ENCODE measurements around the gene TF. TPM values are rescaled to one million over a fixed set of nuclear protein-coding genes. Genes with fewer than 3 reads are reported as not detected.

Gene TF
- total RNA-seq, 2 donors from 2014 or later = 1.6 to 2.2 TPM

DNA sequence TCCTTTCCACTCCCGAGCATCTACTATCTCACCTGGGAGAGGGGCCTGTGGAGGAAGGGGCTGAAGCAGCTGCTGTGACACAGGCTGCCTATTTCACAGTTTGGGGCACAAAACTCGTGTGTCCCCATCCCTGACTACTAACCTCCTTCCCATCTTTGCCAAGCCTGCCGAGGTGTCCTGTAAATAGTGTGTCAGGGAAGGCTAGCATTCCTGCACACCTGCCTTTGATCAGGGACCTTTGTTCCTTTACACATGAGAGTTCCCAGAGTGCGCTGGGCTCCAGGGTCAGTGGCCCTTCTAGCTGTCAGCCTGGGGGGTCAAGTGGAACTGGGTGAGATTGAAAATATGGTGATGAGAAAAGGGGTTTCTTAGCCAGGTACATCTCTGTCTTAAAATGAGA lies 13.0 kb upstream of the TF start:
- no peaks in the 10 kb centered on the region for H3K27me3 ChIP-seq (replicated peaks; ENCODE audit: insufficient read depth)
- no peak overlapping the region for H3K4me3 ChIP-seq
- ATAC-seq (ENCODE audit: insufficient number of reproducible peaks, low FRiP score, low read depth) (no peak), DNase-seq (ENCODE audit: low spot score) (no peak)
- TF ChIP-seq, protein P1, sequence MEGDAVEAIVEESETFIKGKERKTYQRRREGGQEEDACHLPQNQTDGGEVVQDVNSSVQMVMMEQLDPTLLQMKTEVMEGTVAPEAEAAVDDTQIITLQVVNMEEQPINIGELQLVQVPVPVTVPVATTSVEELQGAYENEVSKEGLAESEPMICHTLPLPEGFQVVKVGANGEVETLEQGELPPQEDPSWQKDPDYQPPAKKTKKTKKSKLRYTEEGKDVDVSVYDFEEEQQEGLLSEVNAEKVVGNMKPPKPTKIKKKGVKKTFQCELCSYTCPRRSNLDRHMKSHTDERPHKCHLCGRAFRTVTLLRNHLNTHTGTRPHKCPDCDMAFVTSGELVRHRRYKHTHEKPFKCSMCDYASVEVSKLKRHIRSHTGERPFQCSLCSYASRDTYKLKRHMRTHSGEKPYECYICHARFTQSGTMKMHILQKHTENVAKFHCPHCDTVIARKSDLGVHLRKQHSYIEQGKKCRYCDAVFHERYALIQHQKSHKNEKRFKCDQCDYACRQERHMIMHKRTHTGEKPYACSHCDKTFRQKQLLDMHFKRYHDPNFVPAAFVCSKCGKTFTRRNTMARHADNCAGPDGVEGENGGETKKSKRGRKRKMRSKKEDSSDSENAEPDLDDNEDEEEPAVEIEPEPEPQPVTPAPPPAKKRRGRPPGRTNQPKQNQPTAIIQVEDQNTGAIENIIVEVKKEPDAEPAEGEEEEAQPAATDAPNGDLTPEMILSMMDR (IDR thresholded peaks at IDR 0.05) = no peak
- H3K9me3 ChIP-seq = no peaks in the 10 kb centered on the region
- no peaks in the 10 kb centered on the region for H3K36me3 ChIP-seq
- H3K4me1 ChIP-seq (ENCODE audit: control insufficient read depth in 1 of 2, low read depth in 2 of 2) = no peaks in the 10 kb centered on the region
- H3K27ac ChIP-seq = no peak overlapping the region

DNA sequence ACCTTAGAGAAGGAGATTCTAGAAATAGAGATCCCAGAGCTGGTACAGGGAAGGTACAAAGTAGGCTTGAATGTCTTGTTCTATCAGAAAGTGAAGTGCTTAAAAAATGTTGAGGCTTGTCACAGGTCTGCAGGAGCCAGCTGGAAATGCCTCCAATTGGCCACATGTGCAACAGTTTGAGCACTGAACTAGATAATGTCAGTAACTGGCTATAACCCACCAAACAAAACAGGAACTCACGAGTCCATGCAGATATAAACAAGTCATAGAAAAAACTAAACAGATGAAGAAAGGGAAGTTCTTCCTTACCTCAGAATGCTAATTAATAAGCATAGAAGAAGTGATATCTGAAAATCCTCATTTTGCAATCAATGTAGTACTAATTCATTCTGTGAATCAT lies 11.9 kb upstream of the TF start:
- no peaks in the 10 kb centered on the region for H3K4me1 ChIP-seq (ENCODE audit: control insufficient read depth in 1 of 2, low read depth in 2 of 2)
- no peaks in the 10 kb centered on the region for H3K27me3 ChIP-seq (replicated peaks; ENCODE audit: insufficient read depth)
- DNase-seq (ENCODE audit: low spot score) (no peak), ATAC-seq (ENCODE audit: insufficient number of reproducible peaks, low FRiP score, low read depth) (no peak)
- H3K4me3 ChIP-seq = no peak overlapping the region
- no peaks in the 10 kb centered on the region for H3K9me3 ChIP-seq
- TF ChIP-seq, protein P1 (IDR thresholded peaks at IDR 0.05) = no peak
- no peaks in the 10 kb centered on the region for H3K36me3 ChIP-seq
- no peak overlapping the region for H3K27ac ChIP-seq

DNA sequence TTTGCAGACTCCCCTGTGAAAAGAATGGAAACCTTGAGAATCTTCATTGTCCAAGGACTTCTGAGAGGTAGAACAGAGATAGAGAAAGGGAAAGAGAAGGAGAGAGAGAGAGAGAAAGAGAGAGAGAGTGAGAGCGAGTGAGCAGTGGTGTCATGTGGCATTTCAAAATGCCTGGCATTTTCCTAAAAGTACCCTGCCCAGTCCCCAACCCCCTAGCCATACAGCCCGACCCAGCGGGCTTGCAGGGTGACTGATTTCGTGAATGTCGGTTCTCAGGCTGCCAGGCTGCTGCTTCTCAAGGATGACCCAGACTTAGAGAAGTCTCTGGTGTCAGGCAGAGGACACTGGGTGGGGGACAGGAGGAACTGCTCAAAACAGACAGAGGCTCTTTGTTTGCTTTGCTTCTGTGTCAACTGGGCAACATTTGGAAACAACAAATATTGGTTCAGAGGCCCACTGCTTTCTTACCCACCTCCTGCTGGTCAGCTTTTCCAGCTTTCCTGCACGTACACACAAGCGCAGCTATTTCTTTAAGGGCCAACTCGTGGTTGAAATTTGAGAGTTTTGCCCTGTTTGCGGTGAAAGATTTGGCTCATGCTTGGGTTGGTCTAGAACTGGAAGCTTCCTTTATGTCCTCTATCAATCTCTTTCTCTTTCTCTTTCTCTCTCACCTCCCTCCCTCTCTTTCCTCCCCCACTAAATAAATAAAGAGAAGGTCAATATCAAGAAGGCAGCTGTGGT lies 3.7 kb upstream of the TF start:
- Histone ChIP-seq H3K4me1 (ENCODE audit: control insufficient read depth in 1 of 2, low read depth in 2 of 2) (no peaks in the 10 kb centered on the region), H3K36me3 (no peaks in the 10 kb centered on the region), H3K27me3 (replicated peaks; ENCODE audit: insufficient read depth) (no peaks in the 10 kb centered on the region), H3K4me3 (no peak overlapping the region), H3K27ac (no peak overlapping the region), H3K9me3 (no peaks in the 10 kb centered on the region)
- DNase-seq (ENCODE audit: low spot score) = no peak
- ATAC-seq (ENCODE audit: insufficient number of reproducible peaks, low FRiP score, low read depth) = no peak
- TF ChIP-seq, protein P1 (IDR thresholded peaks at IDR 0.05) = no peak

DNA sequence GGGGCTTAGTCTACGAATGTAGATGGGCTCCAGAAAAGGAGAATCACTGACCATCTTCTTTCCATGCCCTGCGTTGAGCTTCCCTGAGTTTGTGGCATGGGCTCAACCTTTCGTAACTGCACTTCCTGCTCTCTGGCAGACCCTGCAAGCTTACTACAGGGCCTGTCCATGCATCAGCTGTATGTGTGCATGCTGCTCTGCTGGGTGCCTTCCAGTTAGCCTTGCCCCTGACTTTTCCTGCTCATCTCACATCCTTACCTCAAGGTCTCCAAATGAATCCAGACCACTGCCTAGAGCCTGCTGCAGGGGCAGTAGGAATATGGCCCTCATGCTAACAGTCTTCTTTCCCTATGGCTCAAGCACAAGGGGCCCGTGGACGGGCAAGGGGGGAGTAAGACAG lies 2.0 kb upstream of the TF start:
- Histone ChIP-seq H3K27me3 (replicated peaks; ENCODE audit: insufficient read depth) (no peaks in the 10 kb centered on the region), H3K4me3 (no peak overlapping the region), H3K27ac (no peak overlapping the region), H3K9me3 (no peaks in the 10 kb centered on the region), H3K36me3 (no peaks in the 10 kb centered on the region), H3K4me1 (ENCODE audit: control insufficient read depth in 1 of 2, low read depth in 2 of 2) (no peaks in the 10 kb centered on the region)
- ATAC-seq (ENCODE audit: insufficient number of reproducible peaks, low FRiP score, low read depth) (no peak), DNase-seq (ENCODE audit: low spot score) (no peak)
- TF ChIP-seq, protein P1 (IDR thresholded peaks at IDR 0.05) = no peak

DNA sequence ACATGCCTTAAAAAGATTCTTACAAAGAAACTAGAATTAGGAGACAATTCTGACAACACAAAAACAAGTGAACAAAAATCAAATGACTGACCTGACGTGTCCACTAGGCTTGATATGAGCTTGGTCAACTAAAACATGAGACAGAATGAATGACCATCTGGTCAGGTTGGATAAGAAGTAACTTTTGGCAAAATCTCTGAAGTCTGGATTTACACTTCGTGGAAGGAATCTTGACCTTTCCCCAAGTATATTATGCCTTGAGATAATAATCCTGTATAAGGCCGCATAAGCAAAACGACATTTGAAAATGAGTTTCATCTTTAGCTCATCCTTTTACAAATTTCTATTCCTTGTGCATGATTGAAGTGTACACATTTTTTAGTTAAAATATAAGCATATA lies 1.1 kb upstream of the TF start:
- H3K9me3 ChIP-seq = no peaks in the 10 kb centered on the region
- no peaks in the 10 kb centered on the region for H3K27me3 ChIP-seq (replicated peaks; ENCODE audit: insufficient read depth)
- TF ChIP-seq, protein P1 (IDR thresholded peaks at IDR 0.05) = no peak
- ATAC-seq (ENCODE audit: insufficient number of reproducible peaks, low FRiP score, low read depth) = no peak
- H3K4me1 ChIP-seq (ENCODE audit: control insufficient read depth in 1 of 2, low read depth in 2 of 2) = no peaks in the 10 kb centered on the region
- no peak for DNase-seq (ENCODE audit: low spot score)
- no peak overlapping the region for H3K27ac ChIP-seq
- H3K4me3 ChIP-seq = no peak overlapping the region
- H3K36me3 ChIP-seq = no peaks in the 10 kb centered on the region
